AG09309 (cell line): Measurements from ENCODE around the gene PLEKHM2.
"Not testable (repeated sequence)": the region's sequence is repeated elsewhere in the genome, so short reads cannot be mapped to it uniquely, and the experiment has no call there.

Source experiments
- DNase-seq: peaks from one replicate; pipeline ENCODE4 v3.0.0-alpha.2; 2010; ENCODE audit warnings: low read depth
- H3K4me3 ChIP-seq: 2 replicates; pipeline ENCODE4 v1.5.1; 2011; ENCODE audit warnings: mild to moderate bottlenecking, low read depth, low read length, moderate library complexity; ENCODE audit not compliant: control insufficient read depth
- TF ChIP-seq, protein P1 (sequence below): IDR thresholded peaks from 2 replicates; pipeline ENCODE4 v1.5.1; 2011; ENCODE audit warnings: mild to moderate bottlenecking, low read depth, low read length, inconsistent platforms; ENCODE audit not compliant: insufficient read depth, control insufficient read depth; ENCODE audit errors: missing control alignments

Gene PLEKHM2

DNA sequence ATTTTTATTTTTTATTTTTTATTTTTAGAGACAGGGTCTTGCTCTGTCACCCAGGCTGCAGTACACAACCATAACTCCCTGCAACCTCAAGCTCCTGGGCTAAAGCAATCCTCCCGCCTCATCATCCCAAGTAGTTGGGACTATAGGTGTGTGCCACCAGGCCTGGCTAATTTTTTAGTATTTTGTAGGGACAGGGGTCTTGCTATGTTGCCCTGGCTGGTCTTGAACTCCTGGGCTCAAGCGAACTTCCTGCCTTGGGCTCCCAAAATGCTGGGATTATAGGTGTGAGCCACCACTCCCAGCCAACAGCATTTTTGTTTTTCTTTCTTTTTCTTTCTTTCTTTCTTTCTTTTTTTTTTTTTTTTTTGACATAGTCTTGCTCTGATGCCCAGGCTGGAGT, 14.1 kb downstream of the PLEKHM2 start:
- TF ChIP-seq, protein P1, sequence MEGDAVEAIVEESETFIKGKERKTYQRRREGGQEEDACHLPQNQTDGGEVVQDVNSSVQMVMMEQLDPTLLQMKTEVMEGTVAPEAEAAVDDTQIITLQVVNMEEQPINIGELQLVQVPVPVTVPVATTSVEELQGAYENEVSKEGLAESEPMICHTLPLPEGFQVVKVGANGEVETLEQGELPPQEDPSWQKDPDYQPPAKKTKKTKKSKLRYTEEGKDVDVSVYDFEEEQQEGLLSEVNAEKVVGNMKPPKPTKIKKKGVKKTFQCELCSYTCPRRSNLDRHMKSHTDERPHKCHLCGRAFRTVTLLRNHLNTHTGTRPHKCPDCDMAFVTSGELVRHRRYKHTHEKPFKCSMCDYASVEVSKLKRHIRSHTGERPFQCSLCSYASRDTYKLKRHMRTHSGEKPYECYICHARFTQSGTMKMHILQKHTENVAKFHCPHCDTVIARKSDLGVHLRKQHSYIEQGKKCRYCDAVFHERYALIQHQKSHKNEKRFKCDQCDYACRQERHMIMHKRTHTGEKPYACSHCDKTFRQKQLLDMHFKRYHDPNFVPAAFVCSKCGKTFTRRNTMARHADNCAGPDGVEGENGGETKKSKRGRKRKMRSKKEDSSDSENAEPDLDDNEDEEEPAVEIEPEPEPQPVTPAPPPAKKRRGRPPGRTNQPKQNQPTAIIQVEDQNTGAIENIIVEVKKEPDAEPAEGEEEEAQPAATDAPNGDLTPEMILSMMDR, result no peak
- DNase-seq, result no peak
- no peak overlapping the region for H3K4me3 ChIP-seq

DNA sequence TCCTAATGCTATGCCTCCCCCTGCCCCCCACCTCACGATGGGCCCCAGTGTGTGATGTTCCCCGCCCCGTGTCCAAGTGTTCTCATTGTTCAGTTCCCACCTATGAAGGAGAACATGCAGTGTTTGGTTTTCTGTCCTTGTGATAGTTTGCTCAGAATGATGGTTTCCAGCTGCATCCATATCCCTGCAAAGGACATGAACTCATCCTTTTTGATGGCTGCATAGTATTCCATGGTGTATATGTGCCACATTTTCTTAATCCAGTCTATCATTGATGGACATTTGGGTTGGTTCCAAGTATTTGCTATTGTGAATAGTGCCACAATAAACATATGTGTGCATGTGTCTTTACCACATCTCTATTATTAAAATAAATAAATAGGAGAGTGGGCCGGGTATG, 15.2 kb downstream of the PLEKHM2 start:
- not testable (repeated sequence) for DNase-seq, H3K4me3 ChIP-seq

DNA sequence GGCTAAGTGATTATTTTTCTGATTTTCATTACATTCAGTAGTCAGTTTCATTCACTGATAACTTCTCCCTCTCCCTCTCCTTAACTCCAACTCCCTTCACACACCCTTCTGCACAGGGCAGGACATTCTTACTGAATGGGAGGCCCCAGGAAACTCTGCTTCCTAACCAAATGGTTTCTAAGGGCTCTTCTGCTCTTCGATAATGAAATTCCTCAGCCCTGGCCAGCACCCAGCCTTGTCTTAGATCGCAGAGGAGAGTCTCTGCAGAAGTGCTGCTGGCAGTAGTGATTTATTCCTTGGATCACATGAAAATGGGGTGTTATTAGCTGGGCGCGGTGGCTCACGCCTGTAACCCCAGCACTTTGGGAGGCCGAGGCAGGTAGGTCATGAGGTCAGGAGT, 16.4 kb downstream of the PLEKHM2 start:
- DNase-seq, result no peak
- H3K4me3 ChIP-seq, result no peak overlapping the region
- TF ChIP-seq, protein P1, result no peak

DNA sequence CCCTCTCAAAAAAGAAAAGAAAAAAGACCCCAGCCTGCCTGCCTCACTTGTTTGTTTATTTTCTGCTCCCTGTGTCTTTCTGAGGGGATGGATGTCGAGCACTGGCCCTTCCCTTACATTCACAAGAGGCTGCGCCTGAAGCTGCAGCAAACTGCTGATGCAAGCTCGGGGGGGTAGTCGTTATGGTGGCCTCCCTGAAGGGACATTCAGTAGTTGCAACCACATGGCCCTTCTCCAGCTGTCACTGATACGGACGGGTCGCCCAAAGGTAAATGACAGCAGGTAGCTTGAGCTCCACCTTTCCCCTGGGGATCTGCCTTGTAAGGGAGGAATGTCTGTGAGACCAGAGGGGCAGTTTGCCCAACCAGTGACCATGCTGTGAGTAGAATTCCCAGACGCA, 17.7 kb downstream of the PLEKHM2 start:
- no peak for DNase-seq
- TF ChIP-seq, protein P1, result no peak
- H3K4me3 ChIP-seq, result no peak overlapping the region

DNA sequence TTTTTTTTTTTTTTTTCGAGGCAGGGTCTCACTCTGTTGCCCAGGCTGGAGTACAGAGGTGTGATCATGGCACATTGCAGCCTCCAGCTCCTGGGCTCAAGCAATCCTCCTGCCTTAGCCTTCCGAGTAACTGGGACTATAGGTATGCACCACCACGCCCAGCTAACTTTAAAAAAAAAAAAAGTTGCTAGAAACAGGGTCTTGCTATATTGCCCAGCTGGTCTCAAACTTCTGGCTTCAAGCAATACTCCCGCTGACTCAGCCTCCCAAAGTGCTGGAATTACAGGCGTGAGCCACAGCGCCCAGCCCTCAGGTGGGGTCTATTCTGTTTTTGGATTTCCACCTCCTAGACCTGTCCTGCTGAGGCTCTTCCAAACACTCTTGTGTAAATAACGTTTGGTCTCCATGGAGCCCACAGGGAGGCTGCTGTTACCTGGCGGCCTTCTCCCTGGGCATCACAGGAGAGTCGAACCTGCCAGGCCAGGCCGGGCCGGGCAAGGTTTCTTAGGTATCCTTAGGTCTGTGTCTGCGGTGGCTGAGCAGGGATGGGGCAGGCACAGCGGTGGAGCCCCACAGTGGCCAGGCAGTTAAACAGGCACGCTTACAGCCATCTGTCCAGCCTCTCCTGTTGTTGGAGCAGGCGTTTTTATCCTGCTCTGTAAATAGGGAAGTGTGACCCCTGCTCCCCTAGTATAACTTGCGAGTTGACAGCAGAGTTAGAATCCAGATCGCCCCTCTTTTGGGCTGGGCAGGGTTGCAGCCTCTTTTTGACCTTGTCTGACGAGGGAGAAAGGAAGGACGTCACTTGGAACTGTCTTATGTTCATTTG, 18.8 kb downstream of the PLEKHM2 start:
- no peak for DNase-seq
- no peak overlapping the region for H3K4me3 ChIP-seq
- TF ChIP-seq, protein P1, result no peak

DNA sequence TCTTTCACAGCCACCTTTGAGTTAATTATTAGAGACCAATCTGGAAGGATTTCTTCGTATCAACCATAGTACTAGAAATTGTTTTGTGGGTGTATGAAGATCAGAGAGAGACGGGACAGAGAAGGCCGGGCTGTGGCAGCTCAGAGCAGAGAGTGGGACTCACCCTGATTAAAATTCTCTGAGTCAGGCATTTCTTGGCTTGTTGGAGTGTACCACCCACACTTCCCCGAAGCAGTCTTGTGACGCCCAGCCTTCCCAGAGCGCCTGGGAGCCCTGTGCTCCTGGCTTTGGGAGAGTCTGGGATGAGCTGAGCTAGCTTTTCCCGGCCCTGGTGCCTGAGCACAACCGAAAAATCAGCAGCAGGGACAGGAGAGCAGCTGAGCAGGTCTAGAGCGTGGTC, 19.4 kb downstream of the PLEKHM2 start:
- peak; percentile 78 for DNase-seq
- TF ChIP-seq, protein P1, result no peak
- no peak overlapping the region for H3K4me3 ChIP-seq

DNA sequence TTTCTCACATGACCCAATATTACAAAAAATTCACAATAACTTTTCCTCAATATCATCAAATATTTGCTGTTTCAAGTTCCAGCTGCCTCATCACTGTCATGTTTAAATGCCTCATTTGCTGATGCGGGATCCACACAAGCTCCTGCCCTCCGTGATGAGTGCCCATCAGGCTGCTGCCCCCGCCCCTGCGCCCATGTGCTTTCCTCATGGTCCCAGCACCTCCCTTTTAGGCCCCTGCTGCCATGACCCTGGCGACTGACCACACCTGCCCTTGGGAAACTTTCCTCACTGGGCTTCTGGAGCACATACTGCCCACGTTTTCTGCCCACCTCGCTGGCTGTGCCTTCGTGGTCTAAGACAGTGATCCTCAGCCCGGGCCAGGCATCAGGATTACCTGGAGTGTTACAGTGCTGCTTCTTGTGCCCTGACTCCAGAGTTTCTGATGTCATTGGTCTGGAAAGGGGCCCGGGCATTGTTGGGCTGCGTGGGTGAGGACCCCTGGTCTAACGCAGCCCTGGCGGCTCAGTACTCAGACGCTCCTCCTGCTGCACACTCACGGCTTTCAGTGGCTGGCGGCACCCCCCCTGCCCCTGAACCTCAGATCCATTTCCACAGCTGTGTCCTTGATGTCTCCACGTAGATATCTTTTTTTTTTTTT, 20.5 kb downstream of the PLEKHM2 start:
- no peak overlapping the region for H3K4me3 ChIP-seq
- TF ChIP-seq, protein P1, result no peak
- no peak for DNase-seq
